ENCODE measurements around the gene SASH1.

DNA sequence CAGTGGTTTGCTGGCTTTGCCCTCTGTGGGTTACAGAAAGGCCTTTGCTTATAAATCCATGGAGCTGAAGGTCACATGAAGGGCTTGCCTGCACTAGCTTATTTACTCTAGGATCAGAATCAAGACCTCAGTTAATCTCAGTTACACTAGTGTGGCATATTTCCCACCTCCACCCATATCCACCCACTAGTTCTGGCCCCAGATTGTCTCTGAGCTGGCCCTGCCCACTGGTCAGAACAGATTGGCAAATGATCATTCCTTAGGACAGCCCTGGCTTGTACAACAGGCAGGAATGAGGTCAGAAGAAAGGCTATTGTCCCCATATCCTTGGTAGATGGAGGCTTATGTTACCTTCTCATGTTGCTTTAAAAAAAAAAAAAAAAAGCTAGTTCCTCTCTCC lies 33.3 kb upstream of the SASH1 start:
- TF ChIP-seq, protein P1, sequence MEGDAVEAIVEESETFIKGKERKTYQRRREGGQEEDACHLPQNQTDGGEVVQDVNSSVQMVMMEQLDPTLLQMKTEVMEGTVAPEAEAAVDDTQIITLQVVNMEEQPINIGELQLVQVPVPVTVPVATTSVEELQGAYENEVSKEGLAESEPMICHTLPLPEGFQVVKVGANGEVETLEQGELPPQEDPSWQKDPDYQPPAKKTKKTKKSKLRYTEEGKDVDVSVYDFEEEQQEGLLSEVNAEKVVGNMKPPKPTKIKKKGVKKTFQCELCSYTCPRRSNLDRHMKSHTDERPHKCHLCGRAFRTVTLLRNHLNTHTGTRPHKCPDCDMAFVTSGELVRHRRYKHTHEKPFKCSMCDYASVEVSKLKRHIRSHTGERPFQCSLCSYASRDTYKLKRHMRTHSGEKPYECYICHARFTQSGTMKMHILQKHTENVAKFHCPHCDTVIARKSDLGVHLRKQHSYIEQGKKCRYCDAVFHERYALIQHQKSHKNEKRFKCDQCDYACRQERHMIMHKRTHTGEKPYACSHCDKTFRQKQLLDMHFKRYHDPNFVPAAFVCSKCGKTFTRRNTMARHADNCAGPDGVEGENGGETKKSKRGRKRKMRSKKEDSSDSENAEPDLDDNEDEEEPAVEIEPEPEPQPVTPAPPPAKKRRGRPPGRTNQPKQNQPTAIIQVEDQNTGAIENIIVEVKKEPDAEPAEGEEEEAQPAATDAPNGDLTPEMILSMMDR (IDR thresholded peaks at IDR 0.05): no peak
- no peak for TF ChIP-seq POLR2AphosphoS5 (IDR thresholded peaks at IDR 0.05)

Measured in sigmoid colon (tissue), 4 donors.